SK-N-SH (cell line): ENCODE data around the gene FMNL2. TPM values are rescaled to one million over a fixed set of nuclear protein-coding genes. Genes with fewer than 3 reads are reported as not detected.

Source experiments
- CTCF ChIA-PET: fragments of 300-600, 350-600 bp; formaldehyde crosslinking; extraction: SDS; loops from one replicate; lab custom pipeline; 2021; lab: Yijun Ruan, JAX
- POLR2A ChIA-PET: fragments of 350-600 bp; sonication (Branson Sonifier 250); formaldehyde crosslinking; extraction: SDS; loops from one replicate; lab custom pipeline; 2020; ENCODE audit warnings: antibody characterized with exemption, inconsistent platforms; lab: Yijun Ruan, JAX
- DNase-seq: peaks from one replicate; pipeline ENCODE4 v3.0.0; 2012
- H2AFZ ChIP-seq: fragments of 200-600 bp; sonication (generic); 2 replicates; pipeline ENCODE4 v1.8.1; 2016; ENCODE audit warnings: antibody characterized with exemption, mild to moderate bottlenecking, low read depth
- H3F3A ChIP-seq: fragments of 200-600 bp; sonication (generic); replicated peaks from 2 replicates; pipeline ENCODE3; 2016; ENCODE audit warnings: antibody characterized with exemption, mild to moderate bottlenecking; ENCODE audit not compliant: insufficient read depth
- H3K27ac ChIP-seq, 2 experiments: fragments of 200-500 bp in 1 of 2; fragments of 200-600 bp in 1 of 2; sonication (Bioruptor generic) in 1 of 2; sonication (generic), shearing (Covaris generic) in 1 of 2; 2 replicates each; pipeline versions ENCODE4 v1.5.1 to v1.6.1; 2014 to 2016; ENCODE audit warnings: low read depth in 2 of 2, inconsistent platforms in 1 of 2, low read length in 1 of 2, mild to moderate bottlenecking in 1 of 2, mixed read lengths in 1 of 2
- H3K27me3 ChIP-seq: fragments of 200-600 bp; sonication (generic), shearing (Covaris generic); 2 replicates; pipeline ENCODE4 v1.6.1; 2016; ENCODE audit warnings: mixed run types; ENCODE audit not compliant: insufficient read depth
- H3K36me3 ChIP-seq, 2 experiments: fragments of 200-500 bp in 1 of 2; fragments of 200-600 bp in 1 of 2; sonication (Bioruptor generic) in 1 of 2; sonication (generic) in 1 of 2; replicated peaks in 1 of 2; 2 replicates each; pipeline versions ENCODE3 to v1.5.1; 2014 to 2016; ENCODE audit warnings: low read length in 1 of 2, mild to moderate bottlenecking in 1 of 2; ENCODE audit not compliant: insufficient read depth in 2 of 2, control insufficient read depth in 1 of 2
- H3K4me1 ChIP-seq, 2 experiments: fragments of 200-500 bp in 1 of 2; fragments of 200-600 bp in 1 of 2; sonication (Bioruptor generic) in 1 of 2; sonication (generic), shearing (Covaris generic) in 1 of 2; 2 replicates each; pipeline versions ENCODE4 v1.5.1 to v1.6.1; 2014 to 2016; ENCODE audit warnings: low read depth in 1 of 2, low read length in 1 of 2, mixed run types in 1 of 2; ENCODE audit not compliant: insufficient read depth in 2 of 2, control insufficient read depth in 1 of 2
- H3K4me2 ChIP-seq: fragments of 200-600 bp; sonication (generic), shearing (Covaris generic); 2 replicates; pipeline ENCODE4 v1.6.1; 2017; ENCODE audit warnings: mixed run types
- H3K4me3 ChIP-seq, 2 experiments: fragments of 200-500 bp in 1 of 2; fragments of 200-600 bp in 1 of 2; sonication (Bioruptor generic) in 1 of 2; sonication (generic), shearing (Covaris generic) in 1 of 2; 2 replicates each; pipeline versions ENCODE4 v1.5.1 to v1.8.1; 2014 to 2016; ENCODE audit warnings: low read depth in 2 of 2, inconsistent platforms in 1 of 2, low read length in 1 of 2, mild to moderate bottlenecking in 1 of 2, mixed read lengths in 1 of 2, moderate library complexity in 1 of 2
- H3K79me2 ChIP-seq: fragments of 200-600 bp; sonication (generic); 2 replicates; pipeline ENCODE4 v1.8.1; 2017; ENCODE audit warnings: mild to moderate bottlenecking; ENCODE audit not compliant: insufficient read depth
- H3K9ac ChIP-seq: fragments of 200-600 bp; sonication (generic); 2 replicates; pipeline ENCODE4 v1.6.1; 2017; ENCODE audit warnings: mixed run types
- H3K9me2 ChIP-seq: fragments of 200-600 bp; sonication (generic); 2 replicates; pipeline ENCODE4 v1.6.1; 2017; ENCODE audit warnings: mixed run types
- H3K9me3 ChIP-seq: fragments of 200-600 bp; sonication (generic); 2 replicates; pipeline ENCODE4 v1.6.1; 2017; ENCODE audit warnings: mixed run types, mild to moderate bottlenecking, moderate library complexity
- H4K20me1 ChIP-seq: fragments of 200-600 bp; sonication (generic); 2 replicates; pipeline ENCODE4 v1.6.1; 2017; ENCODE audit warnings: mild to moderate bottlenecking, mixed run types; ENCODE audit not compliant: insufficient read depth
- EZH2phosphoT487 ChIP-seq: fragments of 200-600 bp; sonication (generic); IDR thresholded peaks from 2 replicates; pipeline ENCODE4 v1.6.1; 2017; ENCODE audit warnings: low read depth, mixed run types, mild to moderate bottlenecking, antibody characterized with exemption, moderate library complexity, borderline replicate concordance
- FOXJ3 ChIP-seq: sonication (generic); formaldehyde crosslinking; IDR thresholded peaks from 2 replicates; pipeline ENCODE4 v1.5.1; 2020; ENCODE audit warnings: mild to moderate bottlenecking, missing genetic modification reagents
- GABPA ChIP-seq: IDR thresholded peaks from 2 replicates; pipeline ENCODE4 v1.4.0; 2012; ENCODE audit warnings: low read depth, mild to moderate bottlenecking
- IRF3 ChIP-seq: fragments of 150-350 bp; IDR thresholded peaks from 2 replicates; pipeline ENCODE4 v1.6.1; 2016; ENCODE audit warnings: mild to moderate bottlenecking, low read depth, low read length
- JUND ChIP-seq: IDR thresholded peaks from 2 replicates; pipeline ENCODE4 v1.4.0; 2012
- MAX ChIP-seq: IDR thresholded peaks from 2 replicates; pipeline ENCODE4 v1.4.0; 2012; ENCODE audit warnings: low read depth
- MXI1 ChIP-seq: IDR thresholded peaks from 2 replicates; pipeline ENCODE4 v1.6.1; 2012; ENCODE audit warnings: mild to moderate bottlenecking, low read depth, low read length, improper control_type of control experiment
- NFIC ChIP-seq: IDR thresholded peaks from 2 replicates; pipeline ENCODE4 v1.4.0; 2012; ENCODE audit warnings: borderline replicate concordance
- NRF1 ChIP-seq: IDR thresholded peaks from 2 replicates; pipeline ENCODE4 v1.6.1; 2012; ENCODE audit warnings: low read depth, mild to moderate bottlenecking, low read length
- POLR2AphosphoS5 ChIP-seq: IDR thresholded peaks from 2 replicates; pipeline ENCODE4 v1.6.1; 2012; ENCODE audit warnings: low read depth, low read length
- RAD21 ChIP-seq: IDR thresholded peaks from 2 replicates; pipeline ENCODE4 v1.6.1; 2012; ENCODE audit warnings: mild to moderate bottlenecking, low read length
- RCOR1 ChIP-seq: fragments of 150-350 bp; IDR thresholded peaks from 2 replicates; pipeline ENCODE4 v1.6.1; 2017; ENCODE audit warnings: antibody characterized with exemption, low read length
- RFX5 ChIP-seq: IDR thresholded peaks from 2 replicates; pipeline ENCODE4 v1.6.1; 2012; ENCODE audit warnings: mild to moderate bottlenecking, improper control_type of control experiment, low read length
- RXRA ChIP-seq: IDR thresholded peaks from 2 replicates; pipeline ENCODE4 v1.4.0; 2012; ENCODE audit warnings: low read depth, mild to moderate bottlenecking, borderline replicate concordance
- TCF12 ChIP-seq: IDR thresholded peaks from 2 replicates; pipeline ENCODE4 v1.4.0; 2012
- TEAD4 ChIP-seq: IDR thresholded peaks from 2 replicates; pipeline ENCODE4 v1.4.0; 2012; ENCODE audit warnings: mild to moderate bottlenecking, borderline replicate concordance; ENCODE audit not compliant: insufficient read depth
- USF1 ChIP-seq: IDR thresholded peaks from 2 replicates; pipeline ENCODE4 v1.4.0; 2012; ENCODE audit warnings: low read depth, borderline replicate concordance
- YY1 ChIP-seq: IDR thresholded peaks from 2 replicates; pipeline ENCODE4 v1.4.0; 2012; ENCODE audit warnings: low read depth, mild to moderate bottlenecking
- WGBS: methylation state at CpG from one replicate; pipeline ENCODE4 v1.1.6; 2017; ENCODE audit warnings: low lambda C conversion rate; 5-methylcytosine and 5-hydroxymethylcytosine counted together
- polyA plus RNA-seq, 3 experiments: library from polyadenylated mRNA; depleted of rRNA; stranded (reverse); fragments of >200 nt; gene quantifications; 2 replicates each; pipeline ENCODE4 v1.2.3, GENCODE V29; 2012
- TF ChIP-seq, protein P1 (sequence below): IDR thresholded peaks from 2 replicates; pipeline ENCODE4 v1.6.1; 2012; ENCODE audit warnings: mild to moderate bottlenecking, low read depth, low read length, moderate library complexity
- TF ChIP-seq, protein P2 (sequence below): fragments of 150-350 bp; IDR thresholded peaks from 2 replicates; pipeline ENCODE4 v1.6.1; 2017; ENCODE audit warnings: antibody characterized with exemption, low read length, low read depth, borderline replicate concordance

The FMNL2 gene
- polyA plus RNA-seq, 1 of the 3 experiments (the other 2 are of a cell fraction): 14.5 TPM

- TF ChIP-seq IRF3 (no peak), POLR2AphosphoS5 (no peak), RXRA (no peak), EZH2phosphoT487 (no peak), USF1 (no peak)
These were observed 165.1 kb downstream of the FMNL2 start (continued) for GRCh38 chr2:152499896-152500735.

- POLR2A ChIA-PET: no interaction called here
These were observed 165.8 kb downstream of the FMNL2 start for GRCh38 chr2:152500772-152501171.

GRCh38 chr2:152501666-152502065 is 166.7 kb downstream of the FMNL2 start:
- Histone ChIP-seq H3K9me3 (no peaks in the 10 kb centered on the region), H3K4me1 (peaks cover 11 to 20% of the 10 kb centered on the region in 2 experiments), H3K4me2 (no peak overlapping the region), H4K20me1 (no peaks in the 10 kb centered on the region), H3K9me2 (no peaks in the 10 kb centered on the region), H3K79me2 (peaks cover 6% of the 10 kb centered on the region; the same call in 1 of the 2 replicates), H3K4me3 (no peak overlapping the region), H3F3A (peaks cover 11% of the 10 kb centered on the region), H3K27me3 (no peaks in the 10 kb centered on the region), H3K36me3 (no peaks in the 10 kb centered on the region), H3K9ac (no peak overlapping the region), H2AFZ (no peak overlapping the region), H3K27ac (no peak overlapping the region)
- ChIA-PET CTCF (no interaction called here), POLR2A (no interaction called here)
- 95% methylated on average over 5 of the region's 5 CpGs for WGBS
- no peak for DNase-seq
- TF ChIP-seq MAX (no peak), YY1 (no peak), MXI1 (no peak), RFX5 (no peak), RCOR1 (no peak), FOXJ3 (CRISPR knock-in tag) (no peak), NFIC (no peak), NRF1 (no peak), TEAD4 (no peak), TCF12 (no peak), RAD21 (no peak), RXRA (no peak)
- TF ChIP-seq, protein P1, sequence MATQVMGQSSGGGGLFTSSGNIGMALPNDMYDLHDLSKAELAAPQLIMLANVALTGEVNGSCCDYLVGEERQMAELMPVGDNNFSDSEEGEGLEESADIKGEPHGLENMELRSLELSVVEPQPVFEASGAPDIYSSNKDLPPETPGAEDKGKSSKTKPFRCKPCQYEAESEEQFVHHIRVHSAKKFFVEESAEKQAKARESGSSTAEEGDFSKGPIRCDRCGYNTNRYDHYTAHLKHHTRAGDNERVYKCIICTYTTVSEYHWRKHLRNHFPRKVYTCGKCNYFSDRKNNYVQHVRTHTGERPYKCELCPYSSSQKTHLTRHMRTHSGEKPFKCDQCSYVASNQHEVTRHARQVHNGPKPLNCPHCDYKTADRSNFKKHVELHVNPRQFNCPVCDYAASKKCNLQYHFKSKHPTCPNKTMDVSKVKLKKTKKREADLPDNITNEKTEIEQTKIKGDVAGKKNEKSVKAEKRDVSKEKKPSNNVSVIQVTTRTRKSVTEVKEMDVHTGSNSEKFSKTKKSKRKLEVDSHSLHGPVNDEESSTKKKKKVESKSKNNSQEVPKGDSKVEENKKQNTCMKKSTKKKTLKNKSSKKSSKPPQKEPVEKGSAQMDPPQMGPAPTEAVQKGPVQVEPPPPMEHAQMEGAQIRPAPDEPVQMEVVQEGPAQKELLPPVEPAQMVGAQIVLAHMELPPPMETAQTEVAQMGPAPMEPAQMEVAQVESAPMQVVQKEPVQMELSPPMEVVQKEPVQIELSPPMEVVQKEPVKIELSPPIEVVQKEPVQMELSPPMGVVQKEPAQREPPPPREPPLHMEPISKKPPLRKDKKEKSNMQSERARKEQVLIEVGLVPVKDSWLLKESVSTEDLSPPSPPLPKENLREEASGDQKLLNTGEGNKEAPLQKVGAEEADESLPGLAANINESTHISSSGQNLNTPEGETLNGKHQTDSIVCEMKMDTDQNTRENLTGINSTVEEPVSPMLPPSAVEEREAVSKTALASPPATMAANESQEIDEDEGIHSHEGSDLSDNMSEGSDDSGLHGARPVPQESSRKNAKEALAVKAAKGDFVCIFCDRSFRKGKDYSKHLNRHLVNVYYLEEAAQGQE: no peak
- TF ChIP-seq, protein P2, sequence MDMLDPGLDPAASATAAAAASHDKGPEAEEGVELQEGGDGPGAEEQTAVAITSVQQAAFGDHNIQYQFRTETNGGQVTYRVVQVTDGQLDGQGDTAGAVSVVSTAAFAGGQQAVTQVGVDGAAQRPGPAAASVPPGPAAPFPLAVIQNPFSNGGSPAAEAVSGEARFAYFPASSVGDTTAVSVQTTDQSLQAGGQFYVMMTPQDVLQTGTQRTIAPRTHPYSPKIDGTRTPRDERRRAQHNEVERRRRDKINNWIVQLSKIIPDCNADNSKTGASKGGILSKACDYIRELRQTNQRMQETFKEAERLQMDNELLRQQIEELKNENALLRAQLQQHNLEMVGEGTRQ: no peak

More at GRCh38 chr2:152500772-152501171, 165.8 kb downstream of the FMNL2 start:
- Histone ChIP-seq H3K79me2 (peaks cover 6% of the 10 kb centered on the region; the same call in 1 of the 2 replicates), H3K4me1 (peaks cover 9 to 20% of the 10 kb centered on the region in 2 experiments), H3K9ac (no peak overlapping the region), H3K9me3 (no peaks in the 10 kb centered on the region), H3K27me3 (no peaks in the 10 kb centered on the region), H3K9me2 (no peaks in the 10 kb centered on the region), H3F3A (peaks cover 11% of the 10 kb centered on the region), H3K27ac (no peak overlapping the region), H3K4me3 (no peak overlapping the region), H2AFZ (no peak overlapping the region), H3K36me3 (no peaks in the 10 kb centered on the region), H4K20me1 (no peaks in the 10 kb centered on the region), H3K4me2 (no peak overlapping the region)
- CTCF ChIA-PET: interaction anchor here (1.4 kb wide), 1 partner anchor 475 kb away, joined by 3 read pairs; no protein-coding TSS in a partner anchor
- TF ChIP-seq GABPA: no peak
- no peak for TF ChIP-seq JUND
- no peak for DNase-seq
- 96% methylated on average over 8 of the region's 8 CpGs for WGBS
